Endothelial cell of umbilical vein (primary cell): ENCODE measurements around the gene RO60. TPM values are rescaled to one million over a fixed set of nuclear protein-coding genes. Genes with fewer than 3 reads are reported as not detected.

Experiments
- BruUV-seq: library from RNA; stranded (reverse); fragments of 400-500 nt; replicated peaks from 2 replicates; lab custom pipeline; 2021; lab: Mats Ljungman, UMichigan
- CTCF ChIA-PET: fragments of 300-600, 350-600 bp; sonication (Branson Sonifier 250); formaldehyde crosslinking; loops from one replicate; lab custom pipeline; 2021; ENCODE audit warnings: antibody characterized with exemption, inconsistent platforms; lab: Charles Lee
- POLR2A ChIA-PET: fragments of 300-600, 350-600 bp; sonication (Branson Sonifier 250); formaldehyde crosslinking; loops from one replicate; lab custom pipeline; 2021; ENCODE audit warnings: antibody characterized with exemption, inconsistent platforms; lab: Charles Lee
- DNase-seq: peaks from one replicate; pipeline ENCODE4 v3.0.0-alpha.2; 2011; ENCODE audit warnings: low read depth, low spot score
- FAIRE-seq: peaks from 2 replicates; lab custom pipeline; 2011; peaks lifted over from hg19 to GRCh38; lab: Jason Lieb, UNC
- H2AFZ ChIP-seq: 2 replicates; pipeline ENCODE4 v1.6.0; 2012; ENCODE audit warnings: low read depth, low read length, control low read depth, inconsistent platforms
- H3K27ac ChIP-seq: 2 replicates; pipeline ENCODE4 v1.5.1; 2011; ENCODE audit warnings: low read depth, mild to moderate bottlenecking, control low read depth, low read length, moderate library complexity; ENCODE audit not compliant: insufficient read depth
- H3K27me3 ChIP-seq, 2 experiments: 2 replicates each; pipeline versions ENCODE4 v1.6.0 to v1.6.1; 2011; ENCODE audit warnings: low read length in 2 of 2, mixed read lengths in 1 of 2; ENCODE audit not compliant: control insufficient read depth in 2 of 2, insufficient read depth in 2 of 2
- H3K36me3 ChIP-seq, 2 experiments: 2 replicates in 1 of 2; 3 replicates in 1 of 2; pipeline ENCODE4 v1.5.1; 2011; ENCODE audit warnings: low read length in 2 of 2, mild to moderate bottlenecking in 1 of 2, moderate library complexity in 1 of 2; ENCODE audit not compliant: control insufficient read depth in 2 of 2, insufficient read depth in 2 of 2; ENCODE audit errors: extremely low read depth in 1 of 2
- H3K4me1 ChIP-seq: 3 replicates; pipeline ENCODE4 v1.5.1; 2011; ENCODE audit warnings: mild to moderate bottlenecking, low read length; ENCODE audit not compliant: control insufficient read depth, insufficient read depth; ENCODE audit errors: extremely low read depth
- H3K4me2 ChIP-seq: 2 replicates; pipeline ENCODE4 v1.6.1; 2011; ENCODE audit warnings: low read length, control low read depth, mixed read lengths; ENCODE audit not compliant: insufficient read depth
- H3K4me3 ChIP-seq, 3 experiments: fragments of 200-600 bp in 1 of 3; sonication (generic), shearing (Covaris generic) in 1 of 3; replicated peaks in 1 of 3; 2 replicates each; pipeline ENCODE4 v1.5.1; 2011 to 2016; ENCODE audit warnings: control low read depth in 3 of 3, low read length in 3 of 3, mild to moderate bottlenecking in 2 of 3, inconsistent platforms in 1 of 3, low read depth in 1 of 3, moderate library complexity in 1 of 3; ENCODE audit not compliant: insufficient read depth in 1 of 3
- H3K79me2 ChIP-seq: 2 replicates; pipeline ENCODE4 v1.6.0; 2012; ENCODE audit warnings: low read length, inconsistent platforms; ENCODE audit not compliant: control insufficient read depth, insufficient read depth
- H3K9ac ChIP-seq: replicated peaks from 2 replicates; pipeline ENCODE3; 2011; ENCODE audit warnings: low read length, control low read depth; ENCODE audit not compliant: insufficient read depth; ENCODE audit errors: extremely low read depth
- H3K9me1 ChIP-seq: replicated peaks from 3 replicates; pipeline ENCODE4 v1.6.0; 2011; ENCODE audit warnings: mild to moderate bottlenecking, low read length; ENCODE audit not compliant: control insufficient read depth, insufficient read depth; ENCODE audit errors: extremely low read depth
- H3K9me3 ChIP-seq: replicated peaks from 2 replicates; pipeline ENCODE4 v1.5.1; 2012; ENCODE audit warnings: low read length, inconsistent platforms; ENCODE audit not compliant: control insufficient read depth, insufficient read depth
- H4K20me1 ChIP-seq: replicated peaks from 2 replicates; pipeline ENCODE3; 2011; ENCODE audit warnings: mild to moderate bottlenecking, low read length; ENCODE audit not compliant: control insufficient read depth, insufficient read depth; ENCODE audit errors: extremely low read depth
- CTCF ChIP-seq, 2 donors: IDR thresholded peaks; 1 replicate in 1 of 2; 2 replicates in 1 of 2; pipeline ENCODE4 v1.5.1; 2011; ENCODE audit warnings: low read length in 2 of 2, mild to moderate bottlenecking in 2 of 2, moderate library complexity in 2 of 2, control low read depth in 1 of 2, inconsistent platforms in 1 of 2, low read depth in 1 of 2; ENCODE audit not compliant: insufficient read depth in 1 of 2; ENCODE audit errors: extremely low read depth in 1 of 2
- EZH2 ChIP-seq: IDR thresholded peaks from 2 replicates; pipeline ENCODE4 v1.6.1; 2012; ENCODE audit warnings: borderline replicate concordance, low read depth, mild to moderate bottlenecking, moderate library complexity, low read length, inconsistent platforms; ENCODE audit not compliant: severe bottlenecking
- FOS ChIP-seq: IDR thresholded peaks from 2 replicates; pipeline ENCODE4 v1.6.1; 2011; ENCODE audit warnings: mild to moderate bottlenecking, low read length, moderate library complexity, borderline replicate concordance; ENCODE audit not compliant: insufficient read depth
- GATA2 ChIP-seq: IDR thresholded peaks from 2 replicates; pipeline ENCODE4 v1.7.0; 2011; ENCODE audit warnings: low read depth, mild to moderate bottlenecking, moderate library complexity, mixed read lengths, low read length; ENCODE audit not compliant: insufficient read length, insufficient read depth
- JUN ChIP-seq: IDR thresholded peaks from 2 replicates; pipeline ENCODE4 v1.6.1; 2011; ENCODE audit warnings: borderline replicate concordance, low read depth; ENCODE audit not compliant: insufficient read length, insufficient read depth
- MYC ChIP-seq: IDR thresholded peaks from one replicate; pipeline ENCODE4 v1.6.1; 2011; ENCODE audit warnings: mild to moderate bottlenecking, low read depth, low read length
- POLR2A ChIP-seq: IDR thresholded peaks from 2 replicates; pipeline ENCODE4 v1.6.1; 2012; ENCODE audit warnings: low read depth, mild to moderate bottlenecking, control low read depth, low read length
- POLR2AphosphoS5 ChIP-seq: IDR thresholded peaks from 2 replicates; pipeline ENCODE4 v1.6.1; 2012; ENCODE audit warnings: low read depth, mild to moderate bottlenecking, control low read depth, low read length, moderate library complexity; ENCODE audit not compliant: insufficient read depth
- dilution Hi-C: fragments of 300-500 bp; cut with MboI; formaldehyde crosslinking; loops from one replicate; pipeline ENCODE4 v1.15.0; 2019; ENCODE audit warnings: low sequenced_read_pairs; ENCODE audit not compliant: extremely low pct_ligation_motif_present
- intact Hi-C: fragments of 100-400 bp; cut with micrococcal nuclease; formaldehyde crosslinking; loops from one replicate; pipeline ENCODE4 v1.10.0; 2022
- polyA plus RNA-seq, 4 experiments: library from polyadenylated mRNA; depleted of rRNA in 3 of 4; stranded (reverse) in 3 of 4; unstranded in 1 of 4; fragments of >200 nt; gene quantifications; 2 replicates each; pipeline versions ENCODE4 v1.2.1 to v1.2.3, GENCODE V29; 2011 to 2012; ENCODE audit warnings: missing spikeins in 1 of 4
- total RNA-seq: library from RNA; stranded (reverse); gene quantifications from 2 replicates; pipeline ENCODE4 v1.2.3, GENCODE V29; 2021
- TF ChIP-seq, protein P1 (sequence below): IDR thresholded peaks from 2 replicates; pipeline ENCODE4 v1.6.1; 2011; ENCODE audit not compliant: insufficient read depth, insufficient read length

The RO60 gene
- total and polyA plus RNA-seq, 2 donors (not counting 3 experiments of a cell fraction or from before 2014, with no cell fraction given), result 11.1 to 60.3 TPM

DNA sequence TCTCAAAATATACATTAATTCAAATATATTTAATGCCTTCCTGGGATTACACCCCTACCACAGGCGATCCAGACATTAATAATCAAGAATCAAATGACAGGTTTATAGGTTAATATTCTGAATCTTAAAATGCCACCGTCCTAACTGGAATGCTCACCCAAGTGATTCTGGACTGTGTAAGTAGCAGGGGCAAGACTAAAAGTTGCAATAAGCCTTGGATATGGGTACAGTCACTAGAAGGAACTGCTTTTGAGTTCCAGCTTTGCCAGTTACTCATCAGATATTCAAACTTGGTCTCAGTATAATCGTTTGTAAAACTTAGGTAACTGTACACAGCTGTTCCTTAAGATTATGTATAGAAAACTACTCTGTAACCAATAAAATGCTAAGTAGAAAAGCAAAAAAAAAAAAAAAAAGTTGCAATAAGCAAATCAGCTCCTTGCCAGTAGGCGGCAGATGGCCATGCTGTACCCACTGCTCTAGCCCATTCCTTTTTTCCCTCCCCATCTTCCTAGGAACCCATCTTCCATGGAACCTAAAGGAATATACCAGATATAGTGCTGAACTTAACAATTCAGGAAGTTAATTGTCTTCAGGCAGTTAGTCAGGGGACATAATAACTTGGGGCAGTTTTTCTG is 10.5 kb downstream of the RO60 start:
- H3K4me3 ChIP-seq, result no peak overlapping the region
- POLR2A ChIA-PET, result no interaction called here
- TF ChIP-seq CTCF (IDR thresholded peaks at IDR 0.05; ENCODE audit: extremely low read depth in 1 of 2, insufficient read depth in 1 of 2, low read depth in 1 of 2, low read length in 2 of 2) (peak; percentile 28 to 31), GATA2 (no peak)
- H3K27me3 ChIP-seq, result no peaks in the 10 kb centered on the region
- DNase-seq, result peak; percentile 7
- peaks cover 5% of the 10 kb centered on the region for H4K20me1 ChIP-seq
- no peak overlapping the region for H3K4me2 ChIP-seq
- FAIRE-seq, result no peak
- CTCF ChIA-PET, result interaction anchor here (0.6 to 1.5 kb wide), 4 partner anchors 10 to 52 kb away, joined by 3 to 6 read pairs (median 4); partner anchors contain the start of genes CDC73 and GLRX2
- H3K27ac ChIP-seq, result no peak overlapping the region
- peaks cover 0 to 7% of the 10 kb centered on the region in 2 experiments for H3K36me3 ChIP-seq
- no peak overlapping the region for H2AFZ ChIP-seq
- H3K9me3 ChIP-seq, result no peaks in the 10 kb centered on the region
- no TSS peak for BruUV-seq
- dilution Hi-C loops, result no loop called here
- intact Hi-C loops, result no loop called here
- H3K4me1 ChIP-seq, result no peaks in the 10 kb centered on the region
- no peak overlapping the region for H3K9ac ChIP-seq
- peaks cover 62% of the 10 kb centered on the region for H3K79me2 ChIP-seq
- no peaks in the 10 kb centered on the region for H3K9me1 ChIP-seq

GRCh38 chr1:193070386-193070753 is 11.0 kb downstream of the RO60 start:
- ChIA-PET CTCF (interaction anchor here (1.5 kb wide), 2 partner anchors 10 to 34 kb away, joined by 4 to 6 read pairs; partner anchors contain the start of gene GLRX2), POLR2A (no interaction called here)
- TF ChIP-seq EZH2 (no peak), MYC (no peak), POLR2A (no peak), GATA2 (no peak), CTCF (IDR thresholded peaks at IDR 0.05; ENCODE audit: extremely low read depth in 1 of 2, insufficient read depth in 1 of 2, low read depth in 1 of 2, low read length in 2 of 2) (no peak), POLR2AphosphoS5 (no peak), JUN (no peak), FOS (no peak)
- TF ChIP-seq, protein P1, sequence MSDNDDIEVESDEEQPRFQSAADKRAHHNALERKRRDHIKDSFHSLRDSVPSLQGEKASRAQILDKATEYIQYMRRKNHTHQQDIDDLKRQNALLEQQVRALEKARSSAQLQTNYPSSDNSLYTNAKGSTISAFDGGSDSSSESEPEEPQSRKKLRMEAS, result no peak
- BruUV-seq, result no TSS peak
- H3K36me3 ChIP-seq, result peaks cover 0 to 7% of the 10 kb centered on the region in 2 experiments
- intact Hi-C loops, result no loop called here
- no peaks in the 10 kb centered on the region for H3K4me1 ChIP-seq
- no peaks in the 10 kb centered on the region for H3K9me1 ChIP-seq
- no peak for FAIRE-seq
- no peak overlapping the region for H3K4me3 ChIP-seq
- DNase-seq, result no peak
- dilution Hi-C loops, result no loop called here
- H3K27ac ChIP-seq, result no peak overlapping the region
- H3K79me2 ChIP-seq, result peaks cover 58% of the 10 kb centered on the region
- H3K9ac ChIP-seq, result no peak overlapping the region
- no peaks in the 10 kb centered on the region for H3K9me3 ChIP-seq
- no peaks in the 10 kb centered on the region for H3K27me3 ChIP-seq
- no peak overlapping the region for H3K4me2 ChIP-seq
- no peak overlapping the region for H2AFZ ChIP-seq
- peaks cover 5% of the 10 kb centered on the region for H4K20me1 ChIP-seq
